Psoas muscle (tissue), 8 donors: ENCODE measurements around the gene MAP3K5. TPM values are rescaled to one million over a fixed set of nuclear protein-coding genes. Genes with fewer than 3 reads are reported as not detected.

Experiments used
- ATAC-seq, 4 donors: fragments of 200-7000 bp; cut with Tn5 transposase; one replicate each; pipeline ENCODE4 v1.9.1; 2020; ENCODE audit warnings: moderate library complexity in 3 of 4, mild to moderate bottlenecking in 2 of 4
- DNase-seq, 2 donors: peaks; one replicate each; pipeline ENCODE4 v3.0.0-alpha.2; 2020
- H3K27ac ChIP-seq: fragments of 200-600 bp; one replicate; pipeline ENCODE4 v1.8.0; 2022
- H3K27me3 ChIP-seq, 3 donors: fragments of 200-600 bp in 1 of 3; one replicate each; pipeline versions ENCODE4 v1.6.1 to v1.8.0; 2013 to 2022; ENCODE audit warnings: low read length in 2 of 3, mild to moderate bottlenecking in 2 of 3, moderate library complexity in 1 of 3; ENCODE audit not compliant: insufficient read depth in 3 of 3
- H3K36me3 ChIP-seq, 2 donors: fragments of 200-600 bp in 1 of 2; one replicate each; pipeline versions ENCODE4 v1.6.1 to v1.8.0; 2013 to 2022; ENCODE audit warnings: low read depth in 1 of 2, mild to moderate bottlenecking in 1 of 2, moderate library complexity in 1 of 2; ENCODE audit not compliant: insufficient read depth in 1 of 2
- H3K4me1 ChIP-seq: fragments of 200-600 bp; one replicate; pipeline ENCODE4 v1.8.0; 2022
- H3K4me3 ChIP-seq: fragments of 200-600 bp; one replicate; pipeline ENCODE4 v1.8.0; 2022; ENCODE audit warnings: mild to moderate bottlenecking
- H3K9me3 ChIP-seq: fragments of 200-600 bp; one replicate; pipeline ENCODE4 v1.8.0; 2022
- WGBS, 3 donors: extraction: QIAGEN DNeasy Blood & Tissue Kit; methylation state at CpG; one replicate each; pipeline versions ENCODE4 v1.1.6 to v1.1.7; 2013; 5-methylcytosine and 5-hydroxymethylcytosine counted together
- intact Hi-C, 2 donors: fragments of 100-400 bp; cut with DNase I; formaldehyde crosslinking; loops; one replicate each; pipeline versions ENCODE4 v1.11.0 to v1.14.2; 2022
- polyA plus RNA-seq, 3 donors: library from polyadenylated mRNA; stranded (reverse); fragments of 200-250 nt; gene quantifications; one replicate each; pipeline ENCODE4 v1.2.3, GENCODE V29; 2013
- total RNA-seq, 4 donors: library from RNA; stranded (reverse); fragmentation: NEBNext Ultra II Directional in 2 of 4; extraction: Animal tissue kit (Norgen Biotek cat#: 25700) in 2 of 4; gene quantifications; one replicate each; pipeline versions ENCODE4 v1.2.1 to v1.2.4, GENCODE V29; 2021 to 2023
- TF ChIP-seq, protein P1 (sequence below): fragments of 200-600 bp; IDR thresholded peaks from one replicate; pipeline ENCODE4 v1.8.0; 2022; ENCODE audit warnings: antibody characterized with exemption
- donor health status: healthy with polysubstance abuse.
- donor health status: DM: no; HTN: no; CAD: no; lungs with moderate emphysema.
- donor health status: Bipolar disorder and iron deficiency.
- donor health status: healthy.
- donor health status: DM: yes; HTN: yes; CAD: no.
- donor health status: DM: no; HTN: no; CAD: no.
- donor health status: DM: no; HTN: no; CAD: no.
- donor health status: DM: yes; HTN: yes; CAD: no.

MAP3K5 gene
- total and polyA plus RNA-seq, 7 donors: 0.91 to 8.3 (median 3.8) TPM

DNA sequence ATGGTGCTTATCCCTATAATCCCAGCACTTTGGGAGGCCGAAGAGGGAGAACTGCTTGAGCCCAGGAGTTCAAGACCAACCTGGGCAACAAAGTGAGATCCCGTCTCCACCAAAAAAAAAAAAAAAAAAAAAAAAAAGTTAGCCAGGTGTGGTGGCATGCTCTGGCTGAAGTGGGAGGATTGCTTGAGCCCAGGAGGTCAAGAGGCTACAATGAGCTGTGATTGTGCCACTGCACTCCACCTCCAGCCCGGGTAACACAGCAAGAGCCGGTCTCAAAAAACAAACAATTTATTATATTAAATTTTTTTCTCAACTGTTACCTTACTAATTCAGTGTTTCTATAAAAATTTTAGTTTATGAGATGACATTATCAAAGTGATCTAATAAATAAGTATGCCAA is 156.7 kb downstream of the MAP3K5 start:
- TF ChIP-seq, protein P1, sequence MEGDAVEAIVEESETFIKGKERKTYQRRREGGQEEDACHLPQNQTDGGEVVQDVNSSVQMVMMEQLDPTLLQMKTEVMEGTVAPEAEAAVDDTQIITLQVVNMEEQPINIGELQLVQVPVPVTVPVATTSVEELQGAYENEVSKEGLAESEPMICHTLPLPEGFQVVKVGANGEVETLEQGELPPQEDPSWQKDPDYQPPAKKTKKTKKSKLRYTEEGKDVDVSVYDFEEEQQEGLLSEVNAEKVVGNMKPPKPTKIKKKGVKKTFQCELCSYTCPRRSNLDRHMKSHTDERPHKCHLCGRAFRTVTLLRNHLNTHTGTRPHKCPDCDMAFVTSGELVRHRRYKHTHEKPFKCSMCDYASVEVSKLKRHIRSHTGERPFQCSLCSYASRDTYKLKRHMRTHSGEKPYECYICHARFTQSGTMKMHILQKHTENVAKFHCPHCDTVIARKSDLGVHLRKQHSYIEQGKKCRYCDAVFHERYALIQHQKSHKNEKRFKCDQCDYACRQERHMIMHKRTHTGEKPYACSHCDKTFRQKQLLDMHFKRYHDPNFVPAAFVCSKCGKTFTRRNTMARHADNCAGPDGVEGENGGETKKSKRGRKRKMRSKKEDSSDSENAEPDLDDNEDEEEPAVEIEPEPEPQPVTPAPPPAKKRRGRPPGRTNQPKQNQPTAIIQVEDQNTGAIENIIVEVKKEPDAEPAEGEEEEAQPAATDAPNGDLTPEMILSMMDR: no peak
- no peaks in the 10 kb centered on the region for H3K9me3 ChIP-seq
- no peak overlapping the region for H3K4me3 ChIP-seq
- H3K4me1 ChIP-seq: no peaks in the 10 kb centered on the region
- no peaks in the 10 kb centered on the region for H3K27me3 ChIP-seq
- peaks cover 0 to 20% of the 10 kb centered on the region in 2 donors for H3K36me3 ChIP-seq
- no peak for DNase-seq
- no peak overlapping the region for H3K27ac ChIP-seq
- WGBS, 3 donors: 95 to 100% (median 95%) methylated on average over 4 of the region's 4 CpGs
- no peak for ATAC-seq
- intact Hi-C loops: no loop called here

DNA sequence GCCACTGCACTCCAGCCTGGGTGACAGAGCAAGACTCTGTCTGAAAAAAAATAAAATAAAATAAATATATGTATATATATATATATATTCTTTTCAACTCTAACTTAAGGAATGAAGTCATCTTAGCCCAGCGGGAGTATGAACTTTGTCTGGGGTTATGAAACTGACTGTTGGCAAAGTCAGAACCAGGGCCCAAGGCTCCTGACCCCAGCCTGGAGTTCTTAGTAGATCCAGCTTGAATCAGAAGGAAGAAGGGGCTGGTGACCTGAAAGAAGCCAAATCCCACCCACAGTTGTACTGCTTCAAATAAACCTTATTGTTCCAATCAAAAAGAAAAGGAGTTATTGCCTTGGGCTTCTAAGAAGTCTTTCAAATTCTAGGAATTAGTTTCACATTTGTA is 158.9 kb downstream of the MAP3K5 start:
- ATAC-seq (no peak), DNase-seq (no peak)
- 79 to 96% (median 84%) methylated on average over 1 of the region's 1 CpG for WGBS, 3 donors
- H3K27me3 ChIP-seq: no peaks in the 10 kb centered on the region
- TF ChIP-seq, protein P1: no peak
- no peak overlapping the region for H3K27ac ChIP-seq
- no peaks in the 10 kb centered on the region for H3K4me1 ChIP-seq
- H3K36me3 ChIP-seq: peaks cover 0 to 20% of the 10 kb centered on the region in 2 donors
- H3K9me3 ChIP-seq: no peaks in the 10 kb centered on the region
- H3K4me3 ChIP-seq: no peak overlapping the region
- intact Hi-C loops: no loop called here

DNA sequence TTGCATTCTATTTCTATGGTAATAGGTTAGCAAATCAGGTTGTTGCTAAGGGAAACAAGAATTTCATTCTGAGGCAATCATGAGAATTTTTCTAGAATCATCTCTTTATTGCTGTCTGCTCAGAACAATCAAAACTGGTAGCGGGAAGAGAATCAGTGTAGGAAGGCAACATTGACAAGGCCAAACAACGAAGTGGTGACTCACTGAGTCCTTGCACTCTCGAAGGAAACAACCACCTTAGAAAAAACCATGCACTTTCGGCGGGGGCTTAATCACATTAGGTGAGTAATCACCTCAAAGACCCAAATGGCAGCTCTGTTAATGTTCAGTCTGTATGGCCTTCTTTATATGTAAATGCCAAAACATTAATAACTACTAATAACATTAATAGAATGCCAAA is 163.3 kb downstream of the MAP3K5 start:
- DNase-seq: no peak
- H3K9me3 ChIP-seq: no peaks in the 10 kb centered on the region
- no peaks in the 10 kb centered on the region for H3K36me3 ChIP-seq
- no peaks in the 10 kb centered on the region for H3K27me3 ChIP-seq
- H3K4me3 ChIP-seq: no peak overlapping the region
- no peak overlapping the region for H3K27ac ChIP-seq
- TF ChIP-seq, protein P1: no peak
- intact Hi-C loops: no loop called here
- H3K4me1 ChIP-seq: no peaks in the 10 kb centered on the region
- WGBS, 3 donors: 93 to 96% (median 95%) methylated on average over 5 of the region's 5 CpGs
- no peak for ATAC-seq

DNA sequence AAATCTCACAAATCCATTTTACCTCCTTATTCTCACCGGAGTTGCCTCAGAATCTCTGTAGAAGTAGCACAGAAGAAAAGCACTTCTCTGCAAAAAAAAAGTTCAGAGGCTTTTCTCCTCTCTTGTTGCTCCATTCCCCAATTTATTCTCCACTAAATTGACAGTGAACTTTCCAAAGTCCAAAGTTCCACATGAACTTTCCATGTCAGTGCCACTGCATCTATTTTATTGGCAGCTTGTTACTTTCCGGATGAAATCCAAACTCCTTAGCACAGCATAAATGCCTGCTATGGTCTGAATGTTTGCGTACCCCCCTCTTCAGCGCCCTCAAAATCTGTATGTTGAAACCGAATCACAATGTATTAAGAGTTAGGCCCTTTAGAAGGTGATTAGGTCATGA is 165.1 kb downstream of the MAP3K5 start:
- no peaks in the 10 kb centered on the region for H3K27me3 ChIP-seq
- no peak overlapping the region for H3K4me3 ChIP-seq
- no peaks in the 10 kb centered on the region for H3K4me1 ChIP-seq
- no peak for ATAC-seq
- TF ChIP-seq, protein P1: no peak
- no peak overlapping the region for H3K27ac ChIP-seq
- H3K36me3 ChIP-seq: peaks cover 3 to 5% of the 10 kb centered on the region in 2 donors
- no peaks in the 10 kb centered on the region for H3K9me3 ChIP-seq
- intact Hi-C loops: no loop called here
- no peak for DNase-seq
- 91 to 94% (median 93%) methylated on average over 5 of the region's 5 CpGs for WGBS, 3 donors

DNA sequence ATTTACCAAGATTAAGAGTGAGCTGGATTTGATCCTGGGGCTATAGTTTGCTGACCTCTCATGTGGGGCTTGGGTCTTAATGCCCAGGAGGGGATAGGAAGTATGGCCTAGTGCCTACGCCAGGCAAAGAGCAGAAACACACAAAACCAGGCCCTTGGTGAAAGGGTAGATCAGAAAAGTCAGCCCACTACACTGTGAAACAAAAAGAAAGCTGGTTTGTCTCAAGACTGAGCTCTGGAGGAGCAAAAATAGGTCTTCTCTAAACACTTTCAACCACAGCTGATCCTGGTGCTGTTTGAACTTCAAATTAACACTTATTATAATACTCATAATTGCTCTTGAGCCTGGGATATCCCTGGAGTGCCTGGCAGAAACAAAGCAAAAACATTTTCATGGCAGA is 167.0 kb downstream of the MAP3K5 start:
- Histone ChIP-seq H3K4me1 (no peaks in the 10 kb centered on the region), H3K4me3 (no peak overlapping the region), H3K9me3 (no peaks in the 10 kb centered on the region), H3K27me3 (no peaks in the 10 kb centered on the region), H3K27ac (no peak overlapping the region), H3K36me3 (peaks cover 3 to 7% of the 10 kb centered on the region in 2 donors)
- intact Hi-C loops: no loop called here
- ATAC-seq (no peak), DNase-seq (no peak)
- 95 to 100% (median 97%) methylated on average over 1 of the region's 1 CpG for WGBS, 3 donors
- TF ChIP-seq, protein P1: no peak
